GM21737 (cell line): ENCODE data around the gene PPM1G.

Source experiments
- ATAC-seq: cut with Tn5 transposase; IDR thresholded peaks from one replicate; pipeline ENCODE4 v1.9.1; 2021; ENCODE audit warnings: mild to moderate bottlenecking, moderate library complexity; ENCODE audit not compliant: unreplicated experiment

Gene PPM1G

GRCh38 chr2:27336173-27336572, 73.2 kb downstream of the PPM1G start:
- no peak for ATAC-seq

GRCh38 chr2:27335311-27335710, 74.1 kb downstream of the PPM1G start:
- ATAC-seq, result no peak
